ENCODE results near the gene MEA1.
A peak's percentile ranks its signal among the peaks of the same experiment; 100 is the strongest.
"Not testable (repeated sequence)": the region's sequence is repeated elsewhere in the genome, so short reads cannot be mapped to it uniquely, and the experiment has no call there.

MEA1 gene

DNA sequence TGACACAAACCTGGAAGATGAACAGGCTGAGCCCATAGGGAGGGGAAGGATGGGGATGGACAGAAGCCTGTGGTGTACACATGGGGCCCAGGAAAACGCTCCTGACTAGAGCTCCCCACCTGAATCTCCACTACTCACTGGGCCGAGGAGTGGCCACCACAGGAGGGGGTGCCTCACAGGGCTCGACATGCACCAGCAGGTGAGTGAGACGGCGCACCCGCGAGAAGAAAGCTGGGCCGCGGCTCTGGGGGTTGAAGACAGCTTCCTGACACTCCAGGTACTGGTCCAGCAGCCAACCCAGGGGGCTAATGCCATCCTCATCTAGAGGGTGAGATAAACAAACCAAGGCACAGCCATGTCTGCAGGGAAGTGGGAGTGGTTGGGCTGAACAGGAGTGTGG is 29.6 kb upstream of the MEA1 start:
- no peak for DNase-seq

DNA sequence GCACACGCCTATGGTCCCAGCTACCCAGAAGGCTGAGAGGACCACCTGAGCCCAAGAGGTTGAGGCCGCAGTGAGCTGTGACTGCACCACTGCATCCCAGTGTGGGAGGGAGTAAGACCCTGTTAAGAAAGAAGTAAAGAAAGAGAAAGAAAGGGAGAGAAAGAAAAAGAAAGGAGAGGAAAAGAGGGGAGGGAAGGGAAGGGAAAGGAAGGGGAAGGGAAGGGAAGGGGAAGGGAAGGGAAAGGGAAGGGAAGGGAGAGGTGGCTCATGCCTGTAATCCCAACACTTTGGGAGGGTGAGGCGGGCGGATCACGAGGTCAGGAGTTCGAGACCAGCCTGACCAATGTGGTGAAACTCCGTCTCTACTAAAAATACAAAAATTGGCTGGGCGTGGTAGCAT is 27.7 kb upstream of the MEA1 start:
- DNase-seq = not testable (repeated sequence)

GRCh38 chr6:43040542-43041257 is 27.0 kb upstream of the MEA1 start:
- no peak for DNase-seq

DNA sequence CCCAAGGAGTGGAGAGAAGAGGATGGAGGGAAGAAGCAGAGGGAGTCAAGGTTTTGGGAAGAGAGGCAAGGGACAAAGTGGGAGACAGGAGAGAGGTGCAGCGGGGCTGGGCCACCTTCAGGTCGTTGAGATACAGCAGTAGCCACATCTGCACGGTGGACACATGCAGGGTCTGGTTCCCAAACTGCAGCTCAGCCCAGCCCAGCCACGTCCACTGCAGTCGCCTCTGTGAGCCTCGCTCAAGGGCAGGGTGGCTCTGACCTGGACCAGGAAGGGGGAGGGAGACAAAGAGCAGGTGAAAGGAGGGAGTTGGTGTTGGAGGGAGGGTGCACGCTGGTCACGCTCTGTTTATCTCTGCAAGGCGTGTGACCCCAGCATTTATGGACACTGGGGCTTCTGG is 25.0 kb upstream of the MEA1 start:
- DNase-seq = no peak

GRCh38 chr6:43037706-43038105 is 24.0 kb upstream of the MEA1 start:
- DNase-seq = no peak

DNA sequence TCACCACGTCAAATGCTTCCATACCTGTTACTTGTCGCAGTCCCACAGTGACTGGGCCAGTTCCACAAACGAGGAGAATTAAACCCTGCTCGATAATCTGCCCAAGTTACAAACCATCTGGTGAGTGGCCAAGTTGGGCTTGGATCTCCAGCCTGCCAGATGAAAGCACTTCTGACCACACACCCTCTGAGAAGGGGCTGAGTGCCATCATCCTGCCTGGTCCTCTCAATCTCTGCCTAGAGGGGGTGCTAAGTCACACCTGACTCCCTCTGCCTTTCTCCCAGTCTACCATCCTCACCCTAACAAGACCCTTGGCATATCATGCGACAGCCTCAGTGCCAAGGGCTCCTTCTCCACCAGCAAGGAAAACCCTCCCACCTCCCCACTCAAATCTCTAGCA is 23.5 kb upstream of the MEA1 start:
- no peak for DNase-seq

- no peak for DNase-seq
Measured at GRCh38 chr6:43036712-43037111, 23.0 kb upstream of the MEA1 start.

- no peak for DNase-seq
Measured at GRCh38 chr6:43035495-43036194, 21.9 kb upstream of the MEA1 start.

- no peak for DNase-seq
Measured at GRCh38 chr6:43034190-43034525, 20.4 kb upstream of the MEA1 start.

DNA sequence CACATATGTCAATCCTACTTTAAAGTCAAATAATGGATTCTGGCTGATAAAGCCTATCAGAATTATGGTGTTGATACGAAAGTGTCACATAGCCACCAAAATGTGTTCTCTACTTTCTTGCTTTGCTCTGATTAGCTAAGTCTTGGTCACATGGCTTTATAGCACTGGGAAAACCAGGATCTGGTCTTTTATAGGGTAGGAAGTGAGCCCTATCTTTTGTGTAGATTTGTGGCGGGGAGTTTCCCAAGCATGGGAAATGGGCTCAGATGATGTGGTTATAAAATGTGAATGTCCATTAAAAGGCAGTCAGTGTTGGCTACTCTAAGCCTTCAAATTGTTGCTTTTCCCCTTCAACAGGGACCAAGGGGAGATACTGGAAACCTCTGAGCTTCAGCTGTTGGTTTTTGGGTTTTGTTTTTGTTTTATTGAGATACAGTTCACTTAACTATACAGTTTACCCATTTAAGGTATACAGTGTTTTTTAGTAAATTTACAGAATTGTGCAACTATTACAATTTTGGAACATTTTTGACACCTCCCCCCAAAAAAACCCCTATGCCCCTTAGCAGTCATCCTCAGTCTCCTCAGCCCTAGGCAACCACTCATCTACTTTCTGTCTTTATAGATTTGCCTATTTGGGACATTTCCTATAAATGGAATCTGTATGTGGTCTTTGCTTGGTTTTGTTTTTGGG is 19.9 kb upstream of the MEA1 start:
- no peak for DNase-seq

DNA sequence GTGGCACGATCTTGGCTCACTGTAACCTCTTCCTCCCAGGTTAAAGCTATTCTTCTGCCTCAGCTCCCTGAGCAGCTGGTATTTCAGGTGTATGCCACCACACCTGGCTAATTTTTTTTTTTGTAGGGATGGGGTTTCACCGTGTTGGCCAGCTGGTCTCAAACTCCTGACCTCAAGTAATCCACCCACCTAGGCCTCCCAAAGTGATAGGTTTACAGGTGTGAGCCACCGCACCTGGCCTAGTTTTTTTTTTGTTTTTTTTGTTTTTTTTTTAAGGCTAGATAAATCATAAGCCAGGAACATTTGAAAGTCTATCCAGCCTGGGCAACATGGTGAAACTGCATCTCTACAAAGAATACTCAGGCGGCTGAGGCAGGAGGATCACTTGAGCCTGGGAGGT is 18.6 kb upstream of the MEA1 start:
- DNase-seq = no peak

DNA sequence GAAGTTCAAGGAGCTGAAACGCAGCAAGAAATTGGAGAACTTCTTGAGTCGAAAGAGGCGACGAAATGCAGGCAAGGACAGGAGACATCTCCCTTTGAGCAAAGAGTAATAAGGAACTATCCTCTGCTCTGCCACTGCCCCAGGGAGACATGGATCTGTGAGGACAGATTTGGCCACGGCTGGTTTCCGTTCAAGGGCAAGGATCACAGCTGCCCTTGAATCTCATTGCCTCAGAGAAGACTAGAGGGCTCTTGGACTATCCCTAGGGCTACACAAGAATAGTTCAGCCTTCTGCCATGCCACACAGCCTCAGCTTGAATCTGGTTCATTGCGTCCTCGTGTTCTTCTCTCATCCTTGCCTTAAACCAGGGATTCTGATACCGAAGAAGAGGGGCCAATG is 15.4 kb upstream of the MEA1 start:
- no peak for DNase-seq

GRCh38 chr6:43026365-43026764 is 12.6 kb upstream of the MEA1 start:
- no peak for DNase-seq

- no peak for DNase-seq
Measured at GRCh38 chr6:43024436-43024835, 10.7 kb upstream of the MEA1 start.

GRCh38 chr6:43021270-43022047 is 7.7 kb upstream of the MEA1 start, which contains the start of gene RRP36:
TSS of gene RRP36 (plus strand) at chr6:43021623. CDS start at chr6:43021655, 32 bp downstream.
- DNase-seq = peak; percentile 78

DNA sequence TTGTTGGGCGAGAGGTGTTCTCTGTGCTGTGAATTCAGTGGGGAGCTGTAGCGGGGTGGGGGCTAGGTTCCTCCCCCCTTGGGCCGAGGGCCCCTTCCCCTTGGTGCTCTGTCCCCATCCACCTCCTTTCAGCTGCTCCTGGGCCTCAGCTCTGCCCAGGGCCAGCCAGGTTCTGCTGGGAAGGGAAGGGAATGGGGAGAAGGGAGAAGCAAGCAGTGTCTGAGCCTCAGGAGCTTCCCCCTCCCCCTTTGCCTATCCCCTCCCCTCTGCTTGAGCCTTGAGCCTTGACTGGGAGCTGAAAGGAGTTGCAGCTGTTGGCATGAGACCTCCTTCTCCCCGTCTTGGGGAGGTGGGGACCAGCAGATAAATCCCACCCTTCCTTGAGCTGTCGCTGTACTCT is 7.1 kb upstream of the MEA1 start:
- no peak for DNase-seq

DNA sequence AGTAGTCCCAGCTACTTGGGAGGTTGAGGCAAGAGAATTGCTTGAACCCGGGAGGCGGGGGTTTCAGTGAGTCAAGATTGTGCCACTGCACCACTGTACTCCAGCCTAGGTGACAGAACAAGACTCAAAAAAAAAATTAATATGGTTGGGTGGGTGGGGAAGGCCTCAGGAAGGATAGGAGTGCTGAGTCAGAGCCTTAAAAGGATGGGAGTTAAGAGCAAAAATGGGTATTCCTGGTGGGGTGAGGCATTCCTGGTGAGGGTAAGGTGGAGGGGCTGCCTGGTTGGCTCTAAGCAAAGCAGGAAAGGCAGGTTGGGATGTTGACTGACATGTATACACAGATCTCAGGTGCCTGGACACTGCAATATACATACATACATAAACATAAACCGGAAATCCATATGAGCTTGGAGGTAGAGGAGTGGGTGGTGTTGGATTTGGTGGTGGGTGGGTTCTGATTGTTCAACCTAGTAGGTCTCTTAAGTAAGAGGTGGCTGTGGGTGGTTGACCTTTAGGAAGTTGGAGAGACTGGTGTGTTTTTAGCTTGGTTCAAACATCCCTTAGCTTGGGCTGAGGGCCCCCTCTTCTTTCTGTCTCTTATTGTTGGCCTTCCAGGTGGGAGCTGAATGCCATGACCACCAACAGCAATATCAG is 6.4 kb upstream of the MEA1 start:
- no peak for DNase-seq

- no peak for DNase-seq
Measured at GRCh38 chr6:43019152-43019551, 5.4 kb upstream of the MEA1 start.

GRCh38 chr6:43016943-43017334 is 3.2 kb upstream of the MEA1 start:
- no peak for DNase-seq

DNA sequence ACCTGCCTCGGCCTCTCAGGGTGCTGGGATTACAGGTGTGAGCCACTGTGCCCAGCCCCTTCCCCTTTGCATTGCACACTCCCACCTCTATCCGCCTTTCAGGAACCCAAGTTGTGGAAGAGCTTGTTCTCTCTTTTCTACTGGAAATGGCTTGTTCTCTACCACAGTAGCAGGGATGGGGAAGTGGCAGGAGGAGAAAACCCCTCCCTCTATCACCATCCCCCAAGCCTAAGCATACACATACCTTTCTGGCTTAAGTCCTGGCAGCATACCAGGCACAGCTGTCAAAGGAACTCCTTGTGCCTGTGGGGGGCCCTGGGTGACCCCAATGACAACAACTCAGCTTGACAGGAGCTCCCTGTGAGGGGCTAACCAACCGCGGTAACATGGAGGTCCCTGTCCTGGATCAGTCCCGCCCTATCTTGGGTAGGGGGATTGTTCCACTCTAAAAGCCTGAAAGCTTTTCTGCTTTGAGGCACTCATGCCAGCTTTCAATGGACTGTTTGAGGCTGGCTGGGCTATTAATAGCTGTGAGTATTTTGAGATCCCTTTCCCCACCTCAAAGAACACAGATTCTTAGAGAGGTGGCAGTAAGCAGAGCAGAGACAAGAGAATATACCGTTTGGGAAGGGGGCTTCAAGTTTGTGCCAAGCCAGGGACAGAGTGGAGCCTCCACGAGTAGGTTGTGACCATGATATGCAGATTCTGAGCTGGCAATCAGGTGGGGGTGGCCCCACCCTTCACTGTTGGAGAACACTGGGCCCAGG is 2.6 kb upstream of the MEA1 start:
- DNase-seq = no peak

- peak; percentile 19 for DNase-seq
Measured at GRCh38 chr6:43014434-43014909, 726 bp upstream of the MEA1 start.

All from right kidney (tissue), 1 donor.